ENCODE results near the gene PSMC3IP.

Gene PSMC3IP

GRCh38 chr17:42579794-42580551 is 2.4 kb upstream of the PSMC3IP start:
- no peaks in the 10 kb centered on the region for H3K27me3 ChIP-seq (ENCODE audit: insufficient read depth, low read depth, severe bottlenecking)
- no peak overlapping the region for H3K4me3 ChIP-seq (ENCODE audit: low read depth, low read length)
- H3K36me3 ChIP-seq: peaks cover 73% of the 10 kb centered on the region
- H3K9me3 ChIP-seq (ENCODE audit: severe bottlenecking): no peaks in the 10 kb centered on the region
- peak; percentile 47 for DNase-seq
- TF ChIP-seq, protein P1, sequence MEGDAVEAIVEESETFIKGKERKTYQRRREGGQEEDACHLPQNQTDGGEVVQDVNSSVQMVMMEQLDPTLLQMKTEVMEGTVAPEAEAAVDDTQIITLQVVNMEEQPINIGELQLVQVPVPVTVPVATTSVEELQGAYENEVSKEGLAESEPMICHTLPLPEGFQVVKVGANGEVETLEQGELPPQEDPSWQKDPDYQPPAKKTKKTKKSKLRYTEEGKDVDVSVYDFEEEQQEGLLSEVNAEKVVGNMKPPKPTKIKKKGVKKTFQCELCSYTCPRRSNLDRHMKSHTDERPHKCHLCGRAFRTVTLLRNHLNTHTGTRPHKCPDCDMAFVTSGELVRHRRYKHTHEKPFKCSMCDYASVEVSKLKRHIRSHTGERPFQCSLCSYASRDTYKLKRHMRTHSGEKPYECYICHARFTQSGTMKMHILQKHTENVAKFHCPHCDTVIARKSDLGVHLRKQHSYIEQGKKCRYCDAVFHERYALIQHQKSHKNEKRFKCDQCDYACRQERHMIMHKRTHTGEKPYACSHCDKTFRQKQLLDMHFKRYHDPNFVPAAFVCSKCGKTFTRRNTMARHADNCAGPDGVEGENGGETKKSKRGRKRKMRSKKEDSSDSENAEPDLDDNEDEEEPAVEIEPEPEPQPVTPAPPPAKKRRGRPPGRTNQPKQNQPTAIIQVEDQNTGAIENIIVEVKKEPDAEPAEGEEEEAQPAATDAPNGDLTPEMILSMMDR (IDR thresholded peaks at IDR 0.05; ENCODE audit: low read depth, low read length): no peak
- peak overlapping the region; percentile 9 for H3K27ac ChIP-seq

- peak; percentile 96 for DNase-seq
- Histone ChIP-seq H3K36me3 (peaks cover 75% of the 10 kb centered on the region), H3K27ac (peak overlapping the region; percentile 87)
Observed at GRCh38 chr17:42578282-42578869, 847 bp upstream of the PSMC3IP start.

DNA sequence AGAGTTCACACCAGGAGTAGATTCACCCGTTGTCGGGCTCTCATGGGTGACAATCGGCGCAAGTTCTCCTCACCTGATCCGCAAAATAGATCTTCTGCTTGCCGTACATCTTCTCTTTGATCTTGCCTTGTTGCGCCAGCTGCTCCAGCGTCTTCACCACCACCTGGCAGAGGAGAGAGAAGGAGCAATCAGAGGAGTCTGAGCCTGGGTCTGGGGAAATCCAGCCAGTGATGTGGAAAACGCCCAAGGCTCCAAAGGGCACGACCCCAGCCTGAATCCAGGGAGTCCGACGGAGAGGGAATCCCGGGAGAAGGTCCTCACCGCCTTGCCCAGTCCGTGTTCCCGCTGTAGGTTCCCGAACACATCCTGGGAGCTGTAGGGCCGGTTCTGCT is 393 bp downstream of the PSMC3IP start:
- H3K27ac ChIP-seq: peak overlapping the region; percentile 87
- peaks cover 75% of the 10 kb centered on the region for H3K36me3 ChIP-seq
- DNase-seq: no peak
- no peaks in the 10 kb centered on the region for H3K27me3 ChIP-seq (ENCODE audit: insufficient read depth, low read depth, severe bottlenecking)
- TF ChIP-seq, protein P1 (IDR thresholded peaks at IDR 0.05; ENCODE audit: low read depth, low read length): no peak
- H3K4me3 ChIP-seq (ENCODE audit: low read depth, low read length): peak overlapping the region; percentile 89
- H3K9me3 ChIP-seq (ENCODE audit: severe bottlenecking): no peaks in the 10 kb centered on the region

More at GRCh38 chr17:42578282-42578869, 847 bp upstream of the PSMC3IP start:
- TF ChIP-seq, protein P1 (IDR thresholded peaks at IDR 0.05; ENCODE audit: low read depth, low read length): peak; percentile 89
- H3K27me3 ChIP-seq (ENCODE audit: insufficient read depth, low read depth, severe bottlenecking): no peaks in the 10 kb centered on the region
- no peaks in the 10 kb centered on the region for H3K9me3 ChIP-seq (ENCODE audit: severe bottlenecking)
- H3K4me3 ChIP-seq (ENCODE audit: low read depth, low read length): peak overlapping the region; percentile 89

DNA sequence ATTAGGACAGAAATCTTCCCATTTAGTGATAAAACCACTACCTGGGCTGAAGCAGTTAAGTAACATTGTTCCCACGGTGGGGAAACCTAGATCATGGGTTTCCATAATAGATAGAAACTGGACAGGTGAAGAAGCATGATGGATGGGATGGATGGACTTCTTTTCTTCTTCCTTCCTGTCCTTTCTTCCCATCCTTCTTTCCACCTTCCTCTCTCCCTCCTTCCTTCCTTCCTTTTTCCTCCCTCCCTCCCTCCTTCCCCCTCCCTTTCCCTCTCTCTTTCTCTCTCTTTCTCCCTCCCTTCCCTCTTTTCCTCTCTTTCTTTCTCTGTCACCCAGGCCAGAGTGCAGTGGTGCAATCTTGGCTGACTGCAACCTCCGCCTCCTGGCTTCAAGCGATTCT is 3.1 kb downstream of the PSMC3IP start:
- no peak overlapping the region for H3K27ac ChIP-seq
- H3K36me3 ChIP-seq: peaks cover 86% of the 10 kb centered on the region
- H3K4me3 ChIP-seq (ENCODE audit: low read depth, low read length): no peak overlapping the region
- no peak for DNase-seq
- H3K9me3 ChIP-seq (ENCODE audit: severe bottlenecking): no peaks in the 10 kb centered on the region
- TF ChIP-seq, protein P1 (IDR thresholded peaks at IDR 0.05; ENCODE audit: low read depth, low read length): no peak
- no peaks in the 10 kb centered on the region for H3K27me3 ChIP-seq (ENCODE audit: insufficient read depth, low read depth, severe bottlenecking)

GRCh38 chr17:42573095-42573494 is 4.4 kb downstream of the PSMC3IP start:
- H3K36me3 ChIP-seq: peaks cover 93% of the 10 kb centered on the region
- H3K4me3 ChIP-seq (ENCODE audit: low read depth, low read length): no peak overlapping the region
- DNase-seq: no peak
- no peaks in the 10 kb centered on the region for H3K9me3 ChIP-seq (ENCODE audit: severe bottlenecking)
- no peaks in the 10 kb centered on the region for H3K27me3 ChIP-seq (ENCODE audit: insufficient read depth, low read depth, severe bottlenecking)
- H3K27ac ChIP-seq: no peak overlapping the region
- TF ChIP-seq, protein P1 (IDR thresholded peaks at IDR 0.05; ENCODE audit: low read depth, low read length): no peak
